A673 (cell line): ENCODE results near the gene HMX3. TPM values are rescaled to one million over a fixed set of nuclear protein-coding genes. Genes with fewer than 3 reads are reported as not detected.

Experiments used
- BruUV-seq: library from RNA; stranded (reverse); fragments of 400-500 nt; replicated peaks from 2 replicates; lab custom pipeline; 2021; lab: Mats Ljungman, UMichigan
- CTCF ChIA-PET: fragments of 300-600 bp; sonication (Branson Sonifier 250); formaldehyde crosslinking; loops from one replicate; lab custom pipeline; 2022; ENCODE audit warnings: antibody characterized with exemption; lab: Charles Lee
- POLR2A ChIA-PET: fragments of 300-600 bp; sonication (Branson Sonifier 250); formaldehyde crosslinking; loops from one replicate; lab custom pipeline; 2022; ENCODE audit warnings: antibody characterized with exemption; ENCODE audit not compliant: low non-redundant PET; lab: Charles Lee
- DNase-seq: peaks from one replicate; pipeline ENCODE4 v3.0.0-alpha.2; 2015; ENCODE audit warnings: low spot score
- H3K27ac ChIP-seq: fragments of 200-600 bp; sonication (generic); 2 replicates; pipeline ENCODE4 v1.5.1; 2016; ENCODE audit warnings: mixed run types, low read depth, mild to moderate bottlenecking, mixed read lengths, antibody characterized with exemption, low read length; ENCODE audit not compliant: poor library complexity, severe bottlenecking
- H3K27me3 ChIP-seq: fragments of 200-600 bp; sonication (generic); replicated peaks from 2 replicates; pipeline ENCODE4 v1.6.1; 2017; ENCODE audit warnings: mixed run types, low read depth, mild to moderate bottlenecking, mixed read lengths, antibody characterized with exemption, low read length; ENCODE audit not compliant: insufficient read depth, poor library complexity
- H3K36me3 ChIP-seq: fragments of 200-600 bp; sonication (generic); 2 replicates; pipeline ENCODE4 v1.6.1; 2016; ENCODE audit warnings: mixed run types, mild to moderate bottlenecking, mixed read lengths, antibody characterized with exemption, low read length; ENCODE audit not compliant: insufficient read depth, poor library complexity, severe bottlenecking
- H3K4me1 ChIP-seq: fragments of 200-600 bp; sonication (generic); 2 replicates; pipeline ENCODE4 v1.6.1; 2017; ENCODE audit warnings: mixed run types, mild to moderate bottlenecking, mixed read lengths, antibody characterized with exemption, low read length; ENCODE audit not compliant: insufficient read depth, poor library complexity, severe bottlenecking
- H3K4me3 ChIP-seq: fragments of 200-600 bp; sonication (generic); 2 replicates; pipeline ENCODE4 v1.5.1; 2016; ENCODE audit warnings: low read depth, mixed run types, mild to moderate bottlenecking, mixed read lengths, low read length; ENCODE audit not compliant: poor library complexity, severe bottlenecking
- H3K9me3 ChIP-seq: fragments of 200-600 bp; sonication (generic); 2 replicates; pipeline ENCODE4 v1.6.1; 2016; ENCODE audit warnings: mixed run types, low read depth, mild to moderate bottlenecking, mixed read lengths, antibody characterized with exemption, low read length; ENCODE audit not compliant: poor library complexity, severe bottlenecking
- EZH2 ChIP-seq: fragments of 200-600 bp; sonication (generic); IDR thresholded peaks from 2 replicates; pipeline ENCODE4 v1.6.1; 2017; ENCODE audit warnings: borderline replicate concordance, low read depth, mild to moderate bottlenecking, mixed read lengths, antibody characterized with exemption, low read length; ENCODE audit not compliant: poor library complexity, severe bottlenecking
- intact Hi-C: fragments of 100-400 bp; cut with micrococcal nuclease; formaldehyde crosslinking; loops from one replicate; pipeline ENCODE4 v1.10.0; 2022; ENCODE audit not compliant: unreplicated experiment
- total RNA-seq: library from RNA; stranded (reverse); gene quantifications from 2 replicates; pipeline ENCODE4 v1.2.3, GENCODE V29; 2021
- TF ChIP-seq, protein P1 (sequence below): fragments of 300-800, 200-600 bp; sonication (generic); conservative IDR thresholded peaks from 2 replicates; pipeline ENCODE4 v1.5.1; 2017; ENCODE audit warnings: low read depth, mild to moderate bottlenecking, antibody characterized with exemption, low read length, moderate library complexity, mixed read lengths

The HMX3 gene
- total RNA-seq, 1 experiment from 2014 or later = 0.26 TPM

DNA sequence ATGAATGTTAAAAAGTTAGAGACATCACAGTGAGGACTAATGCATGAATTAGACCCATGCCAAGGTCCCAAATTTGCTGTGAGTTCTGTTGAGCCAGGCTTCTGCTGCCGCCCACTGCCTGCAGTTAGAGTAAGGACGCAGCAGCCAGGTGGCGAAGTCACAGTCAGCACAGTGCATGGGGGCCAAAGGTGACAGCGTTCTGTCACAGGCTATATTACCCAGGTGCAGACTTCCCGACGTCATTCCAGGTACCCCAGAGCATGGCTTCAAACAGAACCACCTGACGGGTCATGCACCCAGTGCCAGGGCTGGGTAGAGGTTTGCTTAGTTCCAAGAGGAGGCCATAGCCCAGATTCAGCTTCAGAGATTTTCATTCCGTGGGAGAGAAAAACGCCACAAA is 33.9 kb upstream of the HMX3 start:
- BruUV-seq = no TSS peak
- no peak overlapping the region for H3K4me3 ChIP-seq
- TF ChIP-seq, protein P1, sequence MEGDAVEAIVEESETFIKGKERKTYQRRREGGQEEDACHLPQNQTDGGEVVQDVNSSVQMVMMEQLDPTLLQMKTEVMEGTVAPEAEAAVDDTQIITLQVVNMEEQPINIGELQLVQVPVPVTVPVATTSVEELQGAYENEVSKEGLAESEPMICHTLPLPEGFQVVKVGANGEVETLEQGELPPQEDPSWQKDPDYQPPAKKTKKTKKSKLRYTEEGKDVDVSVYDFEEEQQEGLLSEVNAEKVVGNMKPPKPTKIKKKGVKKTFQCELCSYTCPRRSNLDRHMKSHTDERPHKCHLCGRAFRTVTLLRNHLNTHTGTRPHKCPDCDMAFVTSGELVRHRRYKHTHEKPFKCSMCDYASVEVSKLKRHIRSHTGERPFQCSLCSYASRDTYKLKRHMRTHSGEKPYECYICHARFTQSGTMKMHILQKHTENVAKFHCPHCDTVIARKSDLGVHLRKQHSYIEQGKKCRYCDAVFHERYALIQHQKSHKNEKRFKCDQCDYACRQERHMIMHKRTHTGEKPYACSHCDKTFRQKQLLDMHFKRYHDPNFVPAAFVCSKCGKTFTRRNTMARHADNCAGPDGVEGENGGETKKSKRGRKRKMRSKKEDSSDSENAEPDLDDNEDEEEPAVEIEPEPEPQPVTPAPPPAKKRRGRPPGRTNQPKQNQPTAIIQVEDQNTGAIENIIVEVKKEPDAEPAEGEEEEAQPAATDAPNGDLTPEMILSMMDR = no peak
- TF ChIP-seq EZH2 = no peak
- no peak for DNase-seq
- no peak overlapping the region for H3K27ac ChIP-seq
- ChIA-PET CTCF (no interaction called here), POLR2A (no interaction called here)
- peaks cover 27% of the 10 kb centered on the region for H3K27me3 ChIP-seq
- intact Hi-C loops = no loop called here
- H3K9me3 ChIP-seq = no peaks in the 10 kb centered on the region
- no peaks in the 10 kb centered on the region for H3K36me3 ChIP-seq
- no peaks in the 10 kb centered on the region for H3K4me1 ChIP-seq

DNA sequence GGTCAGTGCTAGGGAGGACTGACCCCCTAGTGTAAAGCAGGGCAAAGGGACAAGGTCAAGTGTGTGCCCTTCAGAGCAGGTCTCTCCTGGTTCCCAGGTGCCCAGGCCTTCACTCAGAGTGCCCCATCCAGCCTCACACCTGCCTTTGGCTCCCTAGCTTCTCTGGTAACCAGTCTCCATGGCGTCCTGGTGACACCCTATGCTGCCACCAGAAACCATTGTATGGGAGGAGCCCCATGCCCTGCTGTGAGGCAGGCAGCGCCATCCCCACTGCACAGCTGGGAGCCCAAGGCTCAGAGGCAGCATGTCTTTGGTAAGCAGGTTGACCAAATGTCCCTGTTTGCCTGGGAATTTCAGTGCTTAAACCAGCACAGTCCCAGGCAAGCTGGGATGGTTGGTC is 33.1 kb upstream of the HMX3 start:
- H3K36me3 ChIP-seq = no peaks in the 10 kb centered on the region
- no peak for TF ChIP-seq EZH2
- TF ChIP-seq, protein P1 = no peak
- BruUV-seq = no TSS peak
- H3K9me3 ChIP-seq = no peaks in the 10 kb centered on the region
- ChIA-PET POLR2A (no interaction called here), CTCF (no interaction called here)
- H3K4me1 ChIP-seq = no peaks in the 10 kb centered on the region
- H3K27me3 ChIP-seq = peaks cover 24% of the 10 kb centered on the region
- H3K27ac ChIP-seq = no peak overlapping the region
- H3K4me3 ChIP-seq = no peak overlapping the region
- intact Hi-C loops = no loop called here
- no peak for DNase-seq

DNA sequence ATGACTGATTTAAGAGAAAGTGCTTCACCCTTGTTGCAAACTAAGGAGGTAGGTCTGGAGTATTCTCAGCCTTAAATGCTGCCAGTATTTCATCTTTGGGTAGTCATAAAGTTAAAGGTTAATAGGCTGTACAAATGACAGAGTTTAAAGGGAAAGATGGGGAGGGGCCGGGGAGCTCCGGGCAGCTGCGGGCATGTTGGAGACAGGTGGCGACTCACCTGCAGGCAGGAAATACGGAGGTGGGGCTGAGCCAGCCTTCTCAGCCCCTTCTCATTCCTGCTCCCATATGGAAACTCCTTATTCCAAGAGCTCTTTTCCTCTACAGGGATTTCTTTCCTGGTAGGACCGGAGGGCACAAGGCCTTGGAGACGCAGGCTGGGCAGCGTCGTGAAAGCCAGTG is 31.8 kb upstream of the HMX3 start:
- TF ChIP-seq EZH2 = no peak
- TF ChIP-seq, protein P1 = no peak
- CTCF ChIA-PET = no interaction called here

More for the DNA sequence above, 31.8 kb upstream of the HMX3 start:
- no peak overlapping the region for H3K4me3 ChIP-seq
- DNase-seq = no peak
- peaks cover 16% of the 10 kb centered on the region for H3K27me3 ChIP-seq
- H3K36me3 ChIP-seq = no peaks in the 10 kb centered on the region
- no peak overlapping the region for H3K27ac ChIP-seq
- H3K9me3 ChIP-seq = no peaks in the 10 kb centered on the region
- intact Hi-C loops = no loop called here
- POLR2A ChIA-PET = no interaction called here
- H3K4me1 ChIP-seq = no peaks in the 10 kb centered on the region
- BruUV-seq = no TSS peak
